Panc1 (cell line): ENCODE measurements around the gene USPL1. TPM values are rescaled to one million over a fixed set of nuclear protein-coding genes. Genes with fewer than 3 reads are reported as not detected.
"Not testable (repeated sequence)": the region's sequence is repeated elsewhere in the genome, so short reads cannot be mapped to it uniquely, and the experiment has no call there.

ENCODE experiments used
- ATAC-seq: fragments of 200-7000 bp; cut with Tn5 transposase; 2 replicates; pipeline ENCODE4 v1.9.1; 2020; ENCODE audit warnings: mild to moderate bottlenecking, moderate library complexity
- BruUV-seq: library from RNA; stranded (reverse); fragments of 400-500 nt; replicated peaks from 2 replicates; lab custom pipeline; 2021; lab: Mats Ljungman, UMichigan
- CTCF ChIA-PET: fragments of 300-600 bp; sonication (Branson Sonifier 250); formaldehyde crosslinking; loops from one replicate; lab custom pipeline; 2022; ENCODE audit warnings: antibody characterized with exemption; lab: Charles Lee
- POLR2A ChIA-PET: fragments of 300-600 bp; sonication (Branson Sonifier 250); formaldehyde crosslinking; loops from one replicate; lab custom pipeline; 2022; ENCODE audit warnings: antibody characterized with exemption; lab: Charles Lee
- DNase-seq: peaks from one replicate; pipeline ENCODE4 v3.0.0-alpha.2; 2010; ENCODE audit warnings: low read depth, low spot score
- H3K27ac ChIP-seq: 2 replicates; pipeline ENCODE4 v1.5.1; 2011; ENCODE audit warnings: mild to moderate bottlenecking, low read length, inconsistent platforms
- H3K27me3 ChIP-seq: fragments of 200-500 bp; sonication (Bioruptor generic); 2 replicates; pipeline ENCODE4 v1.6.0; 2014; ENCODE audit warnings: low read length, inconsistent platforms; ENCODE audit not compliant: control insufficient read depth, insufficient read depth
- H3K36me3 ChIP-seq: fragments of 200-500 bp; sonication (Bioruptor generic); 2 replicates; pipeline ENCODE4 v1.5.1; 2014; ENCODE audit warnings: inconsistent platforms, mild to moderate bottlenecking, low read length, moderate library complexity; ENCODE audit not compliant: control insufficient read depth, insufficient read depth
- H3K4me1 ChIP-seq: 2 replicates; pipeline ENCODE4 v1.5.1; 2011; ENCODE audit warnings: inconsistent platforms, mild to moderate bottlenecking, low read length, moderate library complexity; ENCODE audit not compliant: control insufficient read depth, insufficient read depth
- H3K4me3 ChIP-seq, 2 experiments: 2 replicates each; pipeline ENCODE4 v1.5.1; 2011 to 2012; ENCODE audit warnings: low read depth in 2 of 2, low read length in 2 of 2, mild to moderate bottlenecking in 2 of 2, inconsistent platforms in 1 of 2, moderate library complexity in 1 of 2
- H3K9me3 ChIP-seq: fragments of 200-500 bp; sonication (Bioruptor generic); 2 replicates; pipeline ENCODE4 v1.5.1; 2014; ENCODE audit warnings: low read depth, mild to moderate bottlenecking, inconsistent platforms, low read length, moderate library complexity; ENCODE audit not compliant: control insufficient read depth, insufficient read depth
- CTCF ChIP-seq: fragments of 450-650 bp; IDR thresholded peaks from 2 replicates; pipeline ENCODE4 v1.5.1; 2017; ENCODE audit warnings: mild to moderate bottlenecking
- POLR2AphosphoS5 ChIP-seq: IDR thresholded peaks from 2 replicates; pipeline ENCODE4 v1.6.1; 2012; ENCODE audit warnings: mild to moderate bottlenecking, low read depth, low read length, moderate library complexity
- SIN3A ChIP-seq: IDR thresholded peaks from 2 replicates; pipeline ENCODE4 v1.6.1; 2012; ENCODE audit warnings: low read depth, mild to moderate bottlenecking, low read length, moderate library complexity, borderline replicate concordance; ENCODE audit not compliant: insufficient read depth
- TCF7L2 ChIP-seq: IDR thresholded peaks from 2 replicates; pipeline ENCODE4 v1.6.1; 2011; ENCODE audit warnings: mild to moderate bottlenecking, low read depth, low read length, inconsistent platforms
- in situ Hi-C: cut with HindIII; loops from 2 replicates; pipeline ENCODE4 v1.10.0; 2016; ENCODE audit warnings: low sequenced_read_pairs, low pct_unique_long_range_greater_than_20kb
- intact Hi-C: fragments of 100-400 bp; cut with micrococcal nuclease; formaldehyde crosslinking; loops from one replicate; pipeline ENCODE4 v1.10.0; 2022; ENCODE audit not compliant: unreplicated experiment
- total RNA-seq: library from RNA; stranded (reverse); gene quantifications from one replicate; pipeline ENCODE4 v1.2.1, GENCODE V29; 2021; ENCODE audit not compliant: unreplicated experiment
- TF ChIP-seq, protein P1 (sequence below), 2 experiments: IDR thresholded peaks; 2 replicates each; pipeline ENCODE4 v1.6.1; 2011 to 2012; ENCODE audit warnings: low read depth in 2 of 2, control low read depth in 1 of 2, low read length in 1 of 2, mild to moderate bottlenecking in 1 of 2, moderate library complexity in 1 of 2; ENCODE audit not compliant: insufficient read depth in 1 of 2

The USPL1 gene
- total RNA-seq, 1 experiment from 2014 or later: 19.5 TPM

GRCh38 chr13:30639671-30640070 lies 22.0 kb downstream of the USPL1 start:
- DNase-seq: no peak
- H3K27me3 ChIP-seq: no peaks in the 10 kb centered on the region
- no peak overlapping the region for H3K27ac ChIP-seq
- POLR2A ChIA-PET: no interaction called here
- H3K4me3 ChIP-seq: no peak overlapping the region
- CTCF ChIA-PET: no interaction called here
- H3K36me3 ChIP-seq: peaks cover 12% of the 10 kb centered on the region; the same call in 1 of the 2 replicates
- no peak for ATAC-seq
- BruUV-seq: no TSS peak
- in situ Hi-C loops: no loop called here
- TF ChIP-seq TCF7L2 (no peak), SIN3A (no peak), CTCF (no peak), POLR2AphosphoS5 (no peak)
- TF ChIP-seq, protein P1, sequence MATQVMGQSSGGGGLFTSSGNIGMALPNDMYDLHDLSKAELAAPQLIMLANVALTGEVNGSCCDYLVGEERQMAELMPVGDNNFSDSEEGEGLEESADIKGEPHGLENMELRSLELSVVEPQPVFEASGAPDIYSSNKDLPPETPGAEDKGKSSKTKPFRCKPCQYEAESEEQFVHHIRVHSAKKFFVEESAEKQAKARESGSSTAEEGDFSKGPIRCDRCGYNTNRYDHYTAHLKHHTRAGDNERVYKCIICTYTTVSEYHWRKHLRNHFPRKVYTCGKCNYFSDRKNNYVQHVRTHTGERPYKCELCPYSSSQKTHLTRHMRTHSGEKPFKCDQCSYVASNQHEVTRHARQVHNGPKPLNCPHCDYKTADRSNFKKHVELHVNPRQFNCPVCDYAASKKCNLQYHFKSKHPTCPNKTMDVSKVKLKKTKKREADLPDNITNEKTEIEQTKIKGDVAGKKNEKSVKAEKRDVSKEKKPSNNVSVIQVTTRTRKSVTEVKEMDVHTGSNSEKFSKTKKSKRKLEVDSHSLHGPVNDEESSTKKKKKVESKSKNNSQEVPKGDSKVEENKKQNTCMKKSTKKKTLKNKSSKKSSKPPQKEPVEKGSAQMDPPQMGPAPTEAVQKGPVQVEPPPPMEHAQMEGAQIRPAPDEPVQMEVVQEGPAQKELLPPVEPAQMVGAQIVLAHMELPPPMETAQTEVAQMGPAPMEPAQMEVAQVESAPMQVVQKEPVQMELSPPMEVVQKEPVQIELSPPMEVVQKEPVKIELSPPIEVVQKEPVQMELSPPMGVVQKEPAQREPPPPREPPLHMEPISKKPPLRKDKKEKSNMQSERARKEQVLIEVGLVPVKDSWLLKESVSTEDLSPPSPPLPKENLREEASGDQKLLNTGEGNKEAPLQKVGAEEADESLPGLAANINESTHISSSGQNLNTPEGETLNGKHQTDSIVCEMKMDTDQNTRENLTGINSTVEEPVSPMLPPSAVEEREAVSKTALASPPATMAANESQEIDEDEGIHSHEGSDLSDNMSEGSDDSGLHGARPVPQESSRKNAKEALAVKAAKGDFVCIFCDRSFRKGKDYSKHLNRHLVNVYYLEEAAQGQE (IDR thresholded peaks at IDR 0.05; ENCODE audit: insufficient read depth in 1 of 2, low read depth in 2 of 2, low read length in 1 of 2): no peak
- no peaks in the 10 kb centered on the region for H3K4me1 ChIP-seq
- intact Hi-C loops: no loop called here
- no peaks in the 10 kb centered on the region for H3K9me3 ChIP-seq

- peaks cover 21% of the 10 kb centered on the region for H3K36me3 ChIP-seq
- H3K27ac ChIP-seq, ATAC-seq, H3K4me1 ChIP-seq, DNase-seq, H3K27me3 ChIP-seq, in situ Hi-C loops, H3K9me3 ChIP-seq, CTCF ChIA-PET, H3K4me3 ChIP-seq, BruUV-seq, POLR2A ChIA-PET, intact Hi-C loops: not testable (repeated sequence)
Measured at GRCh38 chr13:30641173-30641572, 23.5 kb downstream of the USPL1 start.

DNA sequence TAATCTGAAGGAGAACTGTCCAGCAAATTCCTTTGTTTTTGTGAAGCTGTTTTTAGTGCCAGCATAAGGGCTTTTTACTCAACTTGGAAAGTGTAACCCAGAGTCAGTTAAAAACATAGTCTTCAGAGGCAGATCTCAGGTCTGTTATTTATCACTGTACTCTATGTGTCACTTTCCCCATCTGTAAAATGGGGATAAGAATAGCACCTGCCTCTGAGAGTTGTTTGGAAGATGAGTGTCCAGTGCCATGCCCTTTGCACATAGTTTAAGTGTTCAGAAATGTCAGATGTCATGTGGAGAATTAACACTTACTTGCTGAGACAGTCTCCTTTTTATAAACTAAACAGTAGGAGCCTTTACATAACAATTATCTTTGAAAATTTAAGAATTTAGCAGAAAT lies 27.9 kb downstream of the USPL1 start:
- Histone ChIP-seq H3K36me3 (peaks cover 35% of the 10 kb centered on the region), H3K27me3 (no peaks in the 10 kb centered on the region), H3K4me3 (no peak overlapping the region), H3K27ac (no peak overlapping the region), H3K9me3 (no peaks in the 10 kb centered on the region), H3K4me1 (no peaks in the 10 kb centered on the region)
- ATAC-seq (no peak), DNase-seq (no peak)
- intact Hi-C loops (no loop called here), in situ Hi-C loops (no loop called here)
- no peak for TF ChIP-seq TCF7L2
- TF ChIP-seq POLR2AphosphoS5: no peak
- no peak for TF ChIP-seq CTCF
- TF ChIP-seq, protein P1 (IDR thresholded peaks at IDR 0.05; ENCODE audit: insufficient read depth in 1 of 2, low read depth in 2 of 2, low read length in 1 of 2): no peak
- no peak for TF ChIP-seq SIN3A
- POLR2A ChIA-PET: interaction anchor here (0.7 kb wide), 1 partner anchor 203 kb away, joined by 6 read pairs; no protein-coding TSS in a partner anchor
- CTCF ChIA-PET: no interaction called here
- no TSS peak for BruUV-seq
